ENCODE data around the gene CDH22.

The CDH22 gene

DNA sequence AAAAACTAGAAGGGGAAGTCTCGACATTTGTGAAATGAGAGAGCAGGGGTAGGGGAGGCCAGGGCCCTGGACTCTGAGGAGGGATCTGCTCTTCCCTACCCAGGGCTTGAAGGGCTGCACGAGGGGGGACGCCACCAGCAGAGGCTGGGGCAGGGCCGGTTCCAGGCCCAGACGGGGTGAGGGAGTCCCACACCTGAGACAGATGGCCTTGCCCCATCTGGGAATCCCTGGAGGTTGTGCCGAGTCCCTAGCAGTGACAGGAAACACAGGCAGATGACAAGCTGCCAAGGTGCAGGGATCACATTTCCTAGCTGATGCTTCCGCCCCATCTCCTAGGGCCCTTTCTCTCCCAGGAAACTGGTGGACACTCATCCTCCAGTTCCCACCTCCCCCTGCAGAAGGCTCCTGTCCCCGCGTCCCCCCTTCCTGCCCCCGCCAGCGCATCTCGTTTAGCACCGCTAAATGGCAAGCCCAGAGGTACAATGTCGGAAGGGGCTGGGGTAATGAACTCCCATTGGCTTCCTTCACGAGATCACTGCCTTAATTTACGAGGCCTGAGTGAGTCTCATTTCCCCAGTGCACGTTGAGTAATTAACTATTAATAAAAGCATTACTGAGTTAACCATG is 35.2 kb upstream of the CDH22 start:
- no peak for DNase-seq (ENCODE audit: low spot score)

DNA sequence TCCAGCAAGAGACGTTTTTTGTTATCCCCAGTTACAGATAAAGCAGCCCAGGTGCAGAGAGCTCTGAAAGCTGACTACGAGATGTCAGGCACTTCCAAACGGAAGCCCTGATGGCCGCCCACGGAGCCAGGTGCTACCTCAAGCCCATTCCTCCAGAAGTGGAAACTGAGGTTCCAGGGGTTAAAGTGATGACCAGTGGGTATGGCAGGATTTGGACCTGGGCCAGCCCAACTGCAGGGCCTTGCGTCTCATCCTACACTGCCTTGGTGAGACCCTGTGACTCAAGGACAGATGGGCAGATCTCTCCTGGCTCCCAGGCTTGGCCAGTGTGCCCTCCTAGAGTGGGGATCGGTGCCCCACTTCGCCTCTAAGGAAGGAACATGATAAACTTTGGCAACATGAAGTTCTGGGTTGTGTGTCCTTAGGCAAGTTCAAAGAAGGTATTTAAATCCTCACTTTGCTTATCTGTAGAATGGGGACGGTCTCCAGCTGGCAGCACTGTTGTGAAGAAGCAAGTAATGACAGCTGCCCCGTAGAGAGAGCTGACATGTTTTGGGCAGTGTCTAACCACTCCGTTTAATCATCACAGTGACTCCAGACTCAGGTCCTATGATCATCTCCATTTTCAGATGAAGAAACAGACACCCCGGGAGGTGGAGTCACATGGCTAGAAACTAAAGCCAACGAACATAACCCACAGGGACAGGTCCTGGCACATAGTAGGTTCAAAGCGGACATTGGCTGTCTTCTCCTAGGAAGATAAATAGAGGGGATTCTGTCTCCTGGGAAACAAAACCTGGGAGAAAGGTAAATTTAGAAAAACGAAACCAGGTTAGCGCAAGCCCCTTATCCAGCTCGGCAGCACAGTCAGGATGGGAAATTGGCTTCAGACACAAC is 34.4 kb upstream of the CDH22 start:
- no peak for DNase-seq (ENCODE audit: low spot score)

DNA sequence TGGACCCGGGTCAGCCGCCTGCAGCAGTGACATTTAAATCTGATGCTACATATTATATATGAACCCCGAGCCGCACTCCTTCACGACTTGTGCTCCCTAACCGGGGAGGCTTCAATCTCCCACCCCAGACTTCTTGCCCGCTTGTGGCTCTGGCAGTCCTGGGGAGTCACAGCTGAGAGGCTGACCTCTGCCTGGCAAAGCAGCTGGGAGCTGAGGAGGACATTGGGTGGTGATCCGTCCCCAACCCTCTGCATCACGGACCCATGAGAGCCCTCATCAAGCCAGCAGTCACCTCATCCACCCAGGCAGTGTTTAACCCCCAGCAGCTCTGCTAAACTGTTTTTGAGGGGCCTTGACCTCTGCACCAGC is 33.7 kb upstream of the CDH22 start:
- DNase-seq (ENCODE audit: low spot score), result no peak

DNA sequence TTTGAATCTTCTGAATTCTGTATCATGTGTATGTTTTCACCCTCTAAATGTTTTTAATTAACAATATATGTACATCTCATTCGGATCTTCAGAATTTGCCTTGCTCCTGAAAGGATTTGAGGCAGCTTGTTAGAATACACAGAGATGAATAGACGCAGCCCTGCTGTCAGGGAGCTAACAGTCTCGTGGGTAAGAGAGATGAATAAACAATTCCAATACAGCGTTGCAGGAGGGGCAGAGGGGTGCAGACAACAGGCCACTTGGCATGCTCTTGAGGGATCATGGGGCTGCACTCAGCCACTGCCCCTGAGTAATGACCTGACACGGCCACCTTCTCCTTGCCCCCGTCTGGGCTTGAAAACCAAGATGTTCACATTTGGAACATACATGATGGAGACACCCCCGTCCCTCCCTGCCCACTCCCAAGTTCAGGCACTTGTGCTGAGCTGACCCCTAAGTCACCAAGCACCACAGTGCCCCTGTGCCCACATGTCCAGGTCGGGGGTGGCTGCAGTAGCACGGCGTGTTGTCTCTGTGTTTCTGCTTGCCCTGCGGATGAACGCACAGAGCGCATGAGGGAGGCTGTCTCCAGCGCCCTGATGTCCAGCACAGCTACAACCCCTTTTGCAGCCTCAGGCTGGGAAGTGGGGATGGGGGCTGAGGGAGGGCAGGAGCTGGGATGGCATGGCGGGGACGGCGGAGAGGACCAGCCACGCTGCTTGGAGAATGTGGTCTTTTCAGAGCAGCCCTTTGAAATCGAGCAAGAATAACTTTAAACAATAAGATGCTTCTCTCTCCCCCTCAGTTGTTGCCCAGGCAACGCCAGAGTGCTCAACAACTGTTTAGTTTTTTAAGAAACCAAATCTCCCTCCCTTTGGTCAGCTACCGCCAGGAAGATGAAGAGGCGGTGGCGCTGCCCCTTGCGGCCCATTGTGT is 33.0 kb upstream of the CDH22 start:
- DNase-seq (ENCODE audit: low spot score), result no peak

DNA sequence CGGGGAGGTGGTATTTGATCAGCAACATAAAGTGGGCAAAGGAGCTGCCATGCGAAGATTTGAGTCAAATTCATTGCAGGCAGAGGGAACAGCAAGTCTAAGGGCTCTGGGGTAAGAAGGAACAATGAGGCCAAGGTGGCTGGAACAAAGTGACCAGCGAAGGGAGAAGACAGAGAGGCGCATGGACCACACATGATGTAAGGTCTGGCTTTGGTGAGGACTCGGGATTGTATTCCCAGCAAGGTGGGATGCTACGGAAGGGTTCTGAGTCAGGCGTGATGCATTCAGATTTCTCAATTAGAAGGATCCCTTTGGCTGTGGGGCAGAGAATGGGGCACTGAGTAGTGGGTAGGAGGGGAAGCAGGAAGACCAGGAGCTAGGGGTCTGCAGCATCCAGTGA is 30.7 kb upstream of the CDH22 start:
- DNase-seq (ENCODE audit: low spot score), result no peak

DNA sequence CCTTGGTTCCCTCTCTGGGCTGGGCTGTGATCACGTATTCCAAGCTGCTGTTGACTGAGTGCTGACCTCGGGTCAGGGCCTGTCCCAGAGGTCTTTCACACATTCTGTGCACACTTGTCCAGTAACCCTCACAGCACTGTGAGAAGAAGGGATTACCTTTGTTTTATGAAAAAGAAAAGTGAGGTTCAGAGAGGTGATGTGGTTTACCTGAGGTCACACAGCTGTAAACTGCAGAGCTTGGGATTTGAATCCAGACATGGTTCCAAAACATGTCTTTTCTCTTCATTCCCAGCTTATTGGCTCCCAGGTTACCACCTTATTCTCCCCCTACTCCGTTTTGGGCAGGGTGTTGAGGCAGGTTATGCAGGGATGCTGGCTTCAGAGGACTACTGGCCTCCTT is 28.4 kb upstream of the CDH22 start:
- DNase-seq (ENCODE audit: low spot score), result no peak

DNA sequence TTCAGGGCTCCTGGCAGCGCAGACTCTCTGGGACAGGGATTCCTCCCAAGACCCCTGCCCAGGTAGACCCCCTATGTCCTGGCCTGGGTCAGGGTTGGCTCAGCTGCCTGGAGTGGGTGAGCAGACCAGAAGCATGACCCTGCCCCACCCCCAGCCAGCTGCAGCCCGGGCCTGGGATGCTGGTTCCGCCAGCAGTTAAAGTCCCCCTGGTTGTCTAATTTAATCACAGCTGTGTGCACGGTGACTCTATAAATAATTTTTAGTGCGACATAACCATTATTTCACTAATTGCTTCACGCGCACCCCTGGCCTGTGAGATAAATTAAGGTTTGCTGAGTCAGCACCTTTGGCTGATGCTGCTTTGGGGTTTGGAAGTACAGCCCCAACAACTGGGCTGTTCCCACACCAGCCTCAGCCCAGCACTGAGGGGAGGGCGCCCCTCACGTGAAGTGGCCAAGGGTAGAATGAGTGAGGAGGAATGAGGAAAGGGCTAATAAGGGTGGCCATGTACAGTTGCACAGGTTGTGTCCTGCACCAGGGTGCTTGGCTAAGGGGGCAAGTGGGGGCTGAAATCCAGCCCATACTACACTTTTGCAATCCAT is 26.1 kb upstream of the CDH22 start:
- DNase-seq (ENCODE audit: low spot score), result no peak

DNA sequence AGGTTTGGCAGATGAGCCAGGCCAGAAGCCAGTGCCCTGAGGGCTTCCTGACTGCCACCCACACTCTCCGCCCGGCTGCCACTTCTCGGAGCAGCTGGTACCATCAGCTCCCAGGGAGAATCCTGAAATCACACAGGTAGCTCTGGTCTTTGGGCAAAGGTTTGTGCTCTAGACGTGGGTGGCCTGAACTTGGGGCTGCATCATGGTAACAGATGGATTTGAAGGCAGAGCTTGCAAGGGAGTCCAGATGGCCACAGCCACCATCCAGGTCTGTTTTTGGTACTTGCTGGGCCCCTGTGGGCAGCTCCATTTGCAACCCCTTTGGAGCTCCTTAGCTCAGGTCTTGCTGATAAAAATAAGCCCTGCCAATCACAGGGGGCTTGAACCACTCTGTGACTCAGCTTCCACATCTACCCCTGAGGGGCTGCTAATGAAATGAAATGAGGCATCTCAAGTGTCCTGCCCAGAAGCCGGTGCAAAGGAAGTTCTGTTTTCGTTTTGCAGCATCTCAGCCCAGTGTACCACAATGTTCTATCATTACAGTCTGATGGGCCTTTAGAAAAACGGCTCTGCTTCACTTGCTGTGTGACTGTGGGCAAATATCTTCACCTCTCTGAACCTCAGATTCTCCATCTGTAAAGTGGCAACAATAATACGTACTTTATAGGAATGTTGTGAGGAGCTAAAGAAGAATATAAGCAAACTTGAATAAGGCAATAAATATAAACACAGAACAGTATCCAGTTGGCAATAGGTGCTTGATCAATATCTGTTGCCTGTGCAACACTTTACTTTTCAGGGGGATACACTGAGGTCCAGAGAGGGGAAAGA is 25.1 kb upstream of the CDH22 start:
- DNase-seq (ENCODE audit: low spot score), result no peak

DNA sequence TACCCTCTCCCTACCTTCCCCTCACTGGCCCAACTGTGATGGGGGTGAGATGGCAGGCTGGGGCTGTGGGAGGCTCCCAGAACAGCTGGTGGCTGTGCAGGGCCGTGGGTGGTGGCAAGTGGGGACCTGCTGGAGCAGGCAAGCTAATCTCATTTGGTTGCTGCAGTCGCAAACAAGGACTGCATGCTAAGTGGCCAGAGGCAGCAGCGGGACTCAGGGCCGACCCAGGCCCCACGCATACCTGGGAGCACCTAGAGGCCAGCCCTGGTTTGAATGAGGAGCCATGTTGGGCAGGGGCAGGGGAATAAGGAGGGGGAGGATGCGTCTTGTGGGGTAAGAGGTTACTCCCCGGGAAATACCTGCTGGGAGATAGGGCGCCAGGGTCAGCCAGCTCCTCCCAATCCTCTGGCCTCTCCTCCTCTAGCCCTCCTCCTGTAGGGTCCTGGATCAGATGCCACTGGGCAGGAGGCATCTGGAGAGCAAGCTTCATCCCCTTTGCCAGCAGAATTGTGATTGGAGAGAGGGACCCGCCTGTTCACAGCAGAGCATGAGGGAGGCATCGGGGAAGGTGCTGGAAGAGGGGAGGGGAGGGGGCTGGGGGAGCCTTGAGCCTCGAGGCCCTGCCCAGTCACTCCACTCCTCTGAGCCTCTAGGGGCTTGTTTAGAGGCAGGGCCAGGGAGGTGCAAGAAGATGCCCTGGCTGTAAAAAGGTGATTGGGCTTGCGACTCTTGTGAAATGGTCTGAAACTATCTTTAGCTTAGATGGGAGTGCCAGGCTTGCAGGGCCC is 24.3 kb upstream of the CDH22 start:
- no peak for DNase-seq (ENCODE audit: low spot score)

DNA sequence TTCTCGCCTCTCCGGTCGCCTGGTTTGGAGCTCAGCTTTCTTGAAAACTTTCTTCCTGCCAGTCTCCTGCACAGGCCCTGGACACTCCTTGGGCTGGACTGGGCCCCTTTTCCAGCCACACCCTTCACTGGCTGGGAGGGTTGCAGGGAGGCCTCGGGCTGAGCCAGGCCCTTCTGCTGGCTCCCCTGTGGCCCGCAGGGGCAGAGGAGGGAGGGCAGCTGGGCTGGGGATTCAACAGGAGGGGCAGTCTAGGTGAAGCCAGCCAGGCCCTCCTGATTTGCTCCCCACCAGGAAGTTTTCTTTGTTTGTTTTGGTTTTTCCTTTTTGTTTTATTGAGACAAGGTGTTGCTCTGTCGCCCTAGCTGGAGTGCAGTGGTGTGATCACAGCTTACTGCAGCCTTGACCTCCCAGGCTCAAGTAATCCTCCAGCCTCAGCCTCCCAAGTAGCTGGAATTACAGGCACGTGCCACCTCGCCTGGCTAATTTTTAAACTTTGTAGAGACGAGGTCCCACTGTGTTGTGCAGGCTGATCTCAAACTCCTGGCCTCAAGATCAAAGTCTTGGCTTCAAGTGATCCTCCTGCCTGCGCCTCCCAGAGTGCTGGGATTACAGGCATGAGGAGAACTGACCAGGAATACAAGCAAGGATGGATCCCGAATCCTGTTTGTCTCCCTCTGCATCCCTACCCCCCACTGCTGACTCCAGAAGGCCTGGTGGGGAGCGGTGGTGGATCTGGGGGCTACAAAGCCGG is 23.5 kb upstream of the CDH22 start:
- no peak for DNase-seq (ENCODE audit: low spot score)

DNA sequence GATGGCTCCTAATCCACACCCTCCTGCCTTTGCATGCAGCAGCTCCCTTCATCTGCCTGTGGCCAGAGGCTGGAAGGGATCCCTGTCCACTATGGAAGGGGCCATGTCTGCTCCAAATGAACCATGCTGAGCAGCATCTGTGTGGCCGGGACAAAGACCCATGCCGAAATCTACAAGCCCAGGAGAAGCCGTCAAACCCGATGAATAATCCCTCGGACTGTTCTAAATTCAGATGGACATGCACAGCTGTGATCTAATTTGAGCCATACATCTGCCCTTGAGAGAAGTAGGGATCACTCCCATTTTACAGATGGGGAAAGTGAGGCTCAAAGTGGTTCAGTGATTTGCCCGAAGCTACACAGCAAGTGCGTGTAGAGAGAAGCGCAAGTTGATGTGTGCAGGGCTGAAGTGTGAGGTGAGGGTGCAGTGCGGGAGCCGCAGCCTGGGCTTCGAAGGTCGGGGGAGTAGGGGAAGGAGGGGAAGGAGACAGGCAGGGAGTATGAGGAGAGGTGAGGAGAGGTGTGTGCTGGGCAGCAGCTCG is 22.6 kb upstream of the CDH22 start:
- DNase-seq (ENCODE audit: low spot score), result no peak

DNA sequence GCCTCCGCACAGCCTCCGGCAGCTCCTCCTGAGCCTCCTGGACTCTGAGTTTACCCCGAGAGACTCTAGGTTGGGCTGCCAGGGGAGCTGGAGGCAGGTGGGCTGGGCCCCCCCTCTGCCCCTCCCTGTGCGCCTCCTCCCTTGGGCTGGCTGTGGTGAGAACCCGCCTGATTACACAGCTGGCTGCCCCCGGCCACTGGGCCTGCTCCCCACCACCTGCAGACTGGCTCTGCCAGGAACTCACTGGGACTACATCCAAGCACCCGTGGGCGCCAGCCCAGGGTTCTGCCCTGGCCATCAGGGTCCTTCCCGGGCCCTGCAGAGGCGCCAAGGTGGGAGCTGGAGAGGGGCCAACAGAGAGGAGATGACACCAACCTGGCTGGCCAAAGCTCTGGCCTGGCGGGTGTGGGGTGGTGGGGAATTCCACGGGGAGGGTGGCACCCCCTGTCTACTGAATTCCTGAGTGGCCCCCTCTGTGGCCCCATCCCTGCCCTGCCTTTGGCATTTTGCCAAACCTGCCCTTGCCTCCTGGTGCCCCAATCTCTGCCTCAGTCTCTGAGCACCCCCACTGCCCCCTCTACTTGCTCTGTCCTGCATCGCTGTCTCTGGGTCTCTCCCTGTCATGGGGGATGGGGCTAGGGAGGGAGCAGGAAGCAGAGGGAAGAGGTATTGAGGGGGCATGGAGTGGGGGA is 21.9 kb upstream of the CDH22 start:
- DNase-seq (ENCODE audit: low spot score), result no peak

DNA sequence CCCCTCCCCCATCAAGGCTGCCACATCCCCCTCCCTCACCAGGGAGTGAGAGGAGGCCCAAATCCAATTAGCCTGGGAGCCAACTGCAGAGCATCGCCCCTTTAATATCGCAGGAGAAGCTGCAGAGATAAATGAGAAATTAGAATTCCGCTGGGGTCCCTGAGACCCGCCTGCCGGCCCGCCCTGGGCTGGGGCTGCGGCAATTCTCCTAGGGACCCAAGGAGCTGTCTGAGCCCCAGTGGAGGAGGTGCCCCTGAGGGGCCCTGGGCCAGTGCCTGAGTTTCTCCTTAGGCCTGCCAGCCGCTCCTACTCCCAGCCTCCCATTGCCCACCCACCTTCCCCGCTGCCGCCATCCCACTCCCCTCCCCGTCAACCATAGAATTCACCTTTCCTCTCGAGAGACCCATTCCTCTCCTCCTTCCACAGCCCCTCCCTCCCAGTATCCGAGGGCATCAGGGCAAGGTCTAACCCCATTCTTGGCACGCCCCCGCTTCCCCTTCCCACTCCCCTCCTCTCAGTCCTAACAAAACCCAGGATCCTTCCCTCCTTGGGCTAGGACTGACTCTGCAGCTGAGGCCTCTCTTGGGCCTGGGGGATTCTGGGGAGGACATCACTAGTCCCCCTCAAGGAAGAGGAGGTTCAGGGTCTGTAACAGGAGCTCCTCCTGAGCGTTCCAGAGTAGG is 20.0 kb upstream of the CDH22 start:
- DNase-seq (ENCODE audit: low spot score), result no peak

DNA sequence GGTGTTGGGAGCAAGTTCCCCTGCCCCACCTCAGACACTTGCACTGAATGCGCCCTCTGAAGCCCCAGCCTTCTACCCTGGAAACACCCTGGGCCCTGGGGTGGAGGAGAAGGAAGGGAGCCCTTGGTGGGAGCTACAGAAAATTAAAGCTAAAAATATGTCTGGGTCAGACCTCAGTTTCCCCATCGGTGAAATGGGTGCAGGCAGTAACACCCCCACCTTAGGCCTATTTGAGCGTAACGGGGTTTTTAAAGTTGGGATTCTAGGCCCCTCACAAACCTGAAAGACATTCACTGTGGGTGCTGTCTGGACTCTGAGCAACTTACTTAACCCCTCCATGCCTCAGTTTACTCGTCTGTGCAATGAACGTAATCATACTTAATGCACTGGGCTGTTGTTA is 19.3 kb upstream of the CDH22 start:
- no peak for DNase-seq (ENCODE audit: low spot score)

DNA sequence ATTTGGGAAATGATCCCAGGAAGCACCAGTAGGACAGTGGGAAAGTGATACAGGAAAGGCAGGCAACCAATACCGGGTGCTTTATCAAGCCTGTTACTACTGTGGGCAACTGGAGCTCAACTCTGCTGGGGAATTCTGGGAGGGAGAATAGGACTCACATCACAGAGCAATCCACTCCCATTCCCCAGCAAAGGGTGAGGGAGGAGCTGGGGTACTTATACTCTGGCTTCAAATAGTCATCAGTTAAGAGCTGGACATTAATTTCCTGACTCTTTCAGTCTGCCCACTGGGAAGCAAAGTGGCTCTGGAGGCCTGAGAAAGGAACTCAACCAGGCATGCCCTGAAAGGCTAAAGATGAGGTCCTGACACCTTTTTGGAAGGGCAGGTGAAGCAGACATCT is 17.5 kb upstream of the CDH22 start:
- DNase-seq (ENCODE audit: low spot score), result no peak

DNA sequence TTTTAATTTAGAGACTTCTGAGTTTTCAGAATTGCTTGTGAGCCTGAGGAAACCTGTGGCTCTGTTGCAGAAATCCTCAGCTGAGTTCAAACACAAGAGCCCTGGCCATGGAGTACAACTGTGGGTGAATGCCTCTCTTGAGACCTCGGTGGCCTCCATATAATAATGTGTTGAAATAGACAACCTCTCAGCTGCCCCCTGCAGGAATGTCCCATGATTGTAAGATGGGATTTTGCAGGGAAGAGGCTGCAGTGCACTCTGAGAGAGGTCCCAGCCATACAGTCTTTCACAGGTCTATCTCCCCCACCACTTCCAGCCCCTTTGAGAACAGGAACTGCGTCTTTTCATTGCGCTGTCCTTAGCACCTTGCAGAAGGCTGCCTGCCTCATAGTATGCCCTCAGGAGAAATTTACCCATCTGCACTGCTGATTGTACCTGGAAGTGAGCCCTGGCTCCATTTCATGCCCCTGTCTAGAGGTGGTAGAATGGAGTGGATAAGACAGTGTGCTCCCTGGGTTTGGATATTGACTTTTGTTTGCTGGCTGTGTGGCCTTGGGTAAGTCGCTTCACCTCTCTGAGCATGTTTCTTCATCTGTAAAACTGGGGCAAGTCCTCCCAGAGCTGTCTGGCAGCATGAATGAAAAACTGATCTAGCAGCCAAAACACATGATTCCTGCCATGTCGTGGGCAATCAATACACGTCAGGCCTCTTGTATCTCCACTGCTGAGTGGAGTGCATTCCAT is 16.8 kb upstream of the CDH22 start:
- no peak for DNase-seq (ENCODE audit: low spot score)

DNA sequence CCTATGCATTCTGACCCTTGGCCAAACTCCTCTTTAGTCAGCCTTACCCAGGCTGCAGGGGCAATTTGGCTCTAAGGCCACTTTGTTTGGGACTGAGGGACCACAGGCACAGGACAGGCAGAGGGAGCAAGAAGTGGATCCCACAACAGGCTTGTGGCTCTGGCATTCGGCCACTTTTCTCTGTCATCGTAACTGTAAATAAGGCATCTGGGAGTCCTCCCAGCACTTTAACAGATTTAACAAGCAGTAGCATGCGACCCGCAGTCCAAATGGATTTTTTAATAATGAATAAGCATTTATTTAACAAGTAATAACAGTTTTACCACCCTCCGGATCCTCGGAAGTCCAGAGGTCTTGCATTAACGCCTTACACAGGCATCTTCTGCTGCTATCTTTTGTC is 16.1 kb upstream of the CDH22 start:
- DNase-seq (ENCODE audit: low spot score), result no peak

DNA sequence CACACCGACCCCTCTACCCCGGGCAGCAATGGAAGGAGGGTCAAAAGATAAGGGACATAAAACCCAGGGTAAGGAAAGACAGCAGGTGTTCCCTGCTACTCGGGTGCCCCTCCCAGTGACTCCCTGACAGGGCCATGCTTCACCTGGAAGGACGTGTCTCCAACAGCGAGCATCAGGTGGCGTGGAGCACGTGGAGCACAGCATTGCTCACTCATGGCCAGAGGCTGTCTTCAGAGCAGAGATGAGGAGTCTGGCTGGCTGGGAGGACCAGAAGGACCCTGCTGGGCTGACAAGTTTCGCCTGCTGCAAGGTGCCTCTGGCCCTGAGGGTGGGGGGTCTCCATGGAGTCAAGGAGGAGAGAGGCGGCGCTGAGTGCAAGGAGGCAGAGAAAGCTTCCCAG is 15.3 kb upstream of the CDH22 start:
- DNase-seq (ENCODE audit: low spot score), result no peak

Measured in left forelimb (tissue), 1 donor.